Panc1 (cell line): ENCODE results near the gene RARB. TPM values are rescaled to one million over a fixed set of nuclear protein-coding genes. Genes with fewer than 3 reads are reported as not detected.

Experiments used
- ATAC-seq: fragments of 200-7000 bp; cut with Tn5 transposase; 2 replicates; pipeline ENCODE4 v1.9.1; 2020; ENCODE audit warnings: mild to moderate bottlenecking, moderate library complexity
- BruUV-seq: library from RNA; stranded (reverse); fragments of 400-500 nt; replicated peaks from 2 replicates; lab custom pipeline; 2021; lab: Mats Ljungman, UMichigan
- CTCF ChIA-PET: fragments of 300-600 bp; sonication (Branson Sonifier 250); formaldehyde crosslinking; loops from one replicate; lab custom pipeline; 2022; ENCODE audit warnings: antibody characterized with exemption; lab: Charles Lee
- POLR2A ChIA-PET: fragments of 300-600 bp; sonication (Branson Sonifier 250); formaldehyde crosslinking; loops from one replicate; lab custom pipeline; 2022; ENCODE audit warnings: antibody characterized with exemption; lab: Charles Lee
- DNase-seq: peaks from one replicate; pipeline ENCODE4 v3.0.0-alpha.2; 2010; ENCODE audit warnings: low read depth, low spot score
- H3K27ac ChIP-seq: 2 replicates; pipeline ENCODE4 v1.5.1; 2011; ENCODE audit warnings: mild to moderate bottlenecking, low read length, inconsistent platforms
- H3K27me3 ChIP-seq: fragments of 200-500 bp; sonication (Bioruptor generic); 2 replicates; pipeline ENCODE4 v1.6.0; 2014; ENCODE audit warnings: low read length, inconsistent platforms; ENCODE audit not compliant: control insufficient read depth, insufficient read depth
- H3K36me3 ChIP-seq: fragments of 200-500 bp; sonication (Bioruptor generic); 2 replicates; pipeline ENCODE4 v1.5.1; 2014; ENCODE audit warnings: inconsistent platforms, mild to moderate bottlenecking, low read length, moderate library complexity; ENCODE audit not compliant: control insufficient read depth, insufficient read depth
- H3K4me1 ChIP-seq: 2 replicates; pipeline ENCODE4 v1.5.1; 2011; ENCODE audit warnings: inconsistent platforms, mild to moderate bottlenecking, low read length, moderate library complexity; ENCODE audit not compliant: control insufficient read depth, insufficient read depth
- H3K4me3 ChIP-seq, 2 experiments: 2 replicates each; pipeline ENCODE4 v1.5.1; 2011 to 2012; ENCODE audit warnings: low read depth in 2 of 2, low read length in 2 of 2, mild to moderate bottlenecking in 2 of 2, inconsistent platforms in 1 of 2, moderate library complexity in 1 of 2
- H3K9me3 ChIP-seq: fragments of 200-500 bp; sonication (Bioruptor generic); 2 replicates; pipeline ENCODE4 v1.5.1; 2014; ENCODE audit warnings: low read depth, mild to moderate bottlenecking, inconsistent platforms, low read length, moderate library complexity; ENCODE audit not compliant: control insufficient read depth, insufficient read depth
- CTCF ChIP-seq: fragments of 450-650 bp; IDR thresholded peaks from 2 replicates; pipeline ENCODE4 v1.5.1; 2017; ENCODE audit warnings: mild to moderate bottlenecking
- POLR2AphosphoS5 ChIP-seq: IDR thresholded peaks from 2 replicates; pipeline ENCODE4 v1.6.1; 2012; ENCODE audit warnings: mild to moderate bottlenecking, low read depth, low read length, moderate library complexity
- REST ChIP-seq, 2 experiments: IDR thresholded peaks; 2 replicates each; pipeline ENCODE4 v1.6.1; 2011 to 2012; ENCODE audit warnings: low read depth in 2 of 2, control low read depth in 1 of 2, low read length in 1 of 2, mild to moderate bottlenecking in 1 of 2, moderate library complexity in 1 of 2; ENCODE audit not compliant: insufficient read depth in 1 of 2
- SIN3A ChIP-seq: IDR thresholded peaks from 2 replicates; pipeline ENCODE4 v1.6.1; 2012; ENCODE audit warnings: low read depth, mild to moderate bottlenecking, low read length, moderate library complexity, borderline replicate concordance; ENCODE audit not compliant: insufficient read depth
- TCF7L2 ChIP-seq: IDR thresholded peaks from 2 replicates; pipeline ENCODE4 v1.6.1; 2011; ENCODE audit warnings: mild to moderate bottlenecking, low read depth, low read length, inconsistent platforms
- in situ Hi-C: cut with HindIII; loops from 2 replicates; pipeline ENCODE4 v1.10.0; 2016; ENCODE audit warnings: low sequenced_read_pairs, low pct_unique_long_range_greater_than_20kb
- intact Hi-C: fragments of 100-400 bp; cut with micrococcal nuclease; formaldehyde crosslinking; loops from one replicate; pipeline ENCODE4 v1.10.0; 2022; ENCODE audit not compliant: unreplicated experiment
- total RNA-seq: library from RNA; stranded (reverse); gene quantifications from one replicate; pipeline ENCODE4 v1.2.1, GENCODE V29; 2021; ENCODE audit not compliant: unreplicated experiment

Gene RARB
- total RNA-seq, 1 experiment from 2014 or later, result not detected

- intact Hi-C loops (no loop called here), in situ Hi-C loops (no loop called here)
- no peak overlapping the region for H3K4me3 ChIP-seq
- H3K4me1 ChIP-seq, result no peaks in the 10 kb centered on the region
- H3K27ac ChIP-seq, result no peak overlapping the region
- ATAC-seq, result no peak
- BruUV-seq, result no TSS peak
- DNase-seq, result no peak
- ChIA-PET CTCF (no interaction called here), POLR2A (no interaction called here)
- H3K36me3 ChIP-seq, result no peaks in the 10 kb centered on the region
- no peaks in the 10 kb centered on the region for H3K27me3 ChIP-seq
- no peaks in the 10 kb centered on the region for H3K9me3 ChIP-seq
- no peak for TF ChIP-seq TCF7L2
- TF ChIP-seq CTCF, result no peak
- no peak for TF ChIP-seq REST (IDR thresholded peaks at IDR 0.05; ENCODE audit: insufficient read depth in 1 of 2, low read depth in 2 of 2, low read length in 1 of 2)
- no peak for TF ChIP-seq SIN3A
- no peak for TF ChIP-seq POLR2AphosphoS5
Observed at GRCh38 chr3:25420885-25421284, 7.2 kb upstream of the RARB start.

- no peak for ATAC-seq
- no peak overlapping the region for H3K4me3 ChIP-seq
- H3K4me1 ChIP-seq, result no peaks in the 10 kb centered on the region
- no peaks in the 10 kb centered on the region for H3K9me3 ChIP-seq
- in situ Hi-C loops (no loop called here), intact Hi-C loops (no loop called here)
- ChIA-PET CTCF (no interaction called here), POLR2A (no interaction called here)
- BruUV-seq, result no TSS peak
- no peak overlapping the region for H3K27ac ChIP-seq
- no peaks in the 10 kb centered on the region for H3K36me3 ChIP-seq
- no peak for DNase-seq
- no peak for TF ChIP-seq REST (IDR thresholded peaks at IDR 0.05; ENCODE audit: insufficient read depth in 1 of 2, low read depth in 2 of 2, low read length in 1 of 2)
- no peak for TF ChIP-seq POLR2AphosphoS5
- TF ChIP-seq CTCF, result no peak
- no peak for TF ChIP-seq SIN3A
- TF ChIP-seq TCF7L2, result no peak
- no peaks in the 10 kb centered on the region for H3K27me3 ChIP-seq
Observed at GRCh38 chr3:25421747-25422146, 6.3 kb upstream of the RARB start.
